Stimulated activated CD4-positive, alpha-beta T cell treated with anti-CD3 and anti-CD28 coated beads, TNF-alpha, amount 100 ng/mL, for 24 hours (primary cell): ENCODE measurements around the gene STN1.

Experiments
- DNase-seq, 3 experiments: peaks; one replicate each; pipeline ENCODE4 v3.0.0-alpha.2; 2020; ENCODE audit warnings: low read depth in 3 of 3

Gene STN1

DNA sequence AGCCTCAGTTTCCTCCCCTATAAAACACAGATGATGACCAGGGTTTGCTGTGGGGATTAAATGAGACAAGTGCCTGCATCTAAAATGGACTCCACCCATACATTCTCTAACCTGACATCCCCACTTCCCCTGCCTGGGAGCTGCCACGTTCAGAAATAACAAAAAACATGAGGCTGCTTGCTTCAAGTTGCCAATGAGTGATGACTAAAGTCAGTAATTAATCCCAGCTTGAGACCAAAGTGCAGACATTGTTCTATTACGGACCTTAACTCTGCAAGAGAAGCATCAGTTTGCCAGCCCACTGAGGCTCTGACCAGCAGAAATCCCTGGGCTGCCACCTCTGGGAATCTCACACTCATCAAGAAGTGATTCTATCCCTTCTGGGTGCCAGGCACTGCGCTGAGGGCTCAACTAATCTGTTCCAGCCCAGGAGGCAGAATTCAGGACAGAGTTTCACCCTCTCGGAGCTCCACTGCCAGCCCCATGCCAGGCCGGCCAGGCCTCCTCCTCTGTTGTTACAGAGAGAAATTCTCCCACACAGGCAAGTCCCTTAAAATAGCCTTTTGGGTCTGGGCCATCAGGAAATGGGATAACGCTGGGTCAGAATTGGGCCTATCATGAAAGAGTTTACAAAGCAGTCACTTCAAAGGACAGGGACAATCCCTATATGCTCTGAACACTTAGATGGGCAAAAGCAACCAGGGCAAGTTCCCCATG, 74.0 kb downstream of the STN1 start:
- DNase-seq: no peak

DNA sequence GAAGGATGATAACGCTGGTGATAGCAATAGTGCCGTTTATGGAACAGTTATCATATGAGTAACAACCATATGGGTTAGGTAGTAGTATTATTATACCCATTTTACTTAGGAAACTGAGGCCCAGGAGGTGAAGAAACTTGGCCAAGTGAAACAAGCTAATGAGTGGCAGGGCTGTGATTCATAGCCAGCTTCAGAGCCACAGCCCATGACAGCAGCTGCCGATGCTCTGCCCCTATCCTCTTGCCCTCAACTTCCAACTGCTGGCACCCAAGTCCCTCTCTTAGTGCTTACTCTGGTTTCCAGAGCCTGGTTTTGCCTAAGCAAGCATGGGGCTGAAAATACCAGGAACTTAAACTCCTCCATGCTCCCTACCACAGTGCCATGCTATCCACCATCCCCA, 74.9 kb downstream of the STN1 start:
- DNase-seq: no peak

DNA sequence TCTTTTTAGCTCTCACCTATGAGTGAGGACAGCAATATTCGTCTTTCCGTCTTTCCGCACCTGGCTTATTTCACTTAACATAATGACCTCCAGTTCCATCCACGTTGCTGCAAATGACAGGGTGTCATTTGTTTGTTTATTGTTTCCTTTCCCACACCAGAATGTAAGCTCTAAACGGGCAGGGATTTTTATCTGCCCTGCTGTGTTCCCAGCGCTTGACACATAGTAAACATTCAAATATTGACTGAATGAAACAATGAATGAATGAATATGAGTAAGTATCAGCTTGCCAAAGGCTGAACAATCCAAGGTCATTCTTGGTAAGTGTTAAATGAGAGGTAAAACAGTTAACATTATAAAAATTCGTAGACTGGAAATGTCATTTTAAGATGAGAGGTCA, 75.4 kb downstream of the STN1 start:
- no peak for DNase-seq

DNA sequence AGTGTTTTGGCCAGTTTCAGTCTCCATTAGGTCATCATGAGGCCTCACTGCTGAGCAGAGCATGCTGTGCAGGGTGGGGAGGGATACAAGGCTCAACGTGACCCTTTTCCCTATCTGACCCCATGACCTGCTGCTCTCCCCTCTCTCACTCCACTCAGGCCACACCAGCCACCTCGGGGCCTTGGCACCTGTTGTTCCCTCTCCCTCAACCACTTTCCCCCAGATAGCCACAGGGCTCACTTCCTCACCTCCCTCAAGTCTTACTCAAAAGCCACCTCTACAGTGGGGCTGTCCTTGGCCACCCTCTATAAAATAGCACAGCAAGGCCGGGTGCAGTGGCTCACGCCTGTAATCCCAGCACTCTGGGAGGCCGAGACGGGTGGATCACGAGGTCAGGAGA, 76.5 kb downstream of the STN1 start:
- DNase-seq: no peak

DNA sequence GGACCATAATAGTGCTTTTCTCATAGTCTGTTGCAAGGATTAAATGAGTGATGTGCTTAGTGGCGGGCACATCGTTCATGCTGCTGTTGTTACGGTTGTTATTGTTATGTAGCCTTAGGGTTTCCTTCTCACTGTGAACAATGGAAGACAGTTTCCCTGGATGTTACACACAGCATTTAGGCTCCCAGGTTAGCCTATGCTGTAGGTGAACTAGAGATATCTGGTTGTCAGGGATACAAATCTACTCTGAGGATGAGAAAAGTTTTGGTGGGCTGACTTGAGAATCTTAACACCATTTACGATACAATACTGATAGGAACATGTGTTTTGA, 77.3 kb downstream of the STN1 start:
- no peak for DNase-seq

DNA sequence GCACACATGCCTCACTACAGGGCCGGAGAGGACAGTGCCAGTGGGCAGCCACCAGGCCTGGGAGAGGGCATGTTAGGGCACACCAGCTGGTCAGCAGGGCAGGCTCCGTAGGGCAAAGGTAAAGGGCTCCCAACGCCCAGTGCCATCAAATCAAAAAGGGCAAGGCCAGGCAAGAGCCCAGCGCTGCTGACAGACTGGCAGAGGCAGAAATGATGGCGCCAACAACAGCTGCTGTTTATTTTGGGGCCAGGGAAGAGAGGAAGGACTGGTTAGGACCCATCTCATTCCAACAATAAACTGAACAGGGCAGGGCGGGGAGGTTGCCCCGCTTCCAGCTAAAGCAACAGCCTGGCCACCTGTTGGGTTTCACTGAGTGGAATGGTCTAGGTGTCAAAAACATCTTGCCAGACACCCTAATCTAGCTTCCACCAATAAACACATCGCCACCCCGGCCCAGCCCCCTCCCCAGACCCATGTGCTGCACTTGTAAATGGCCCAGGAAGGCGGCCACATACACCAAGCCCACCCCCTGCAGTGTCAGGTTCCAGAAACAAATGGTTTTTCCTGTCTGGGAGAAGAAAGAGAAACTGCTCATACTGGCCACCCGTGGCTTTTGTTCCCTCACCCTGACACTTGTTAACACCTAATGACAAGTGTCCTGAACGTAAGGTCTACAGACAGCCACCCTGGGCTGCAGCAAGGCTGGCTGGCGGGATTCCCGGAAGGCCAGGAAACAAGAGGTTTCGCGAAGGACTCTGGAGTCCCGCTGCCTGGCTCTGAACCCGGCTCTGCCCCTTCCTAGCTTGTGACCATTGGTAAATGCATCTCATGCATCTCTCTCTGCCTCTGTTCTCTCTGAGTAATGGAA, 77.9 kb downstream of the STN1 start:
- DNase-seq: no peak

DNA sequence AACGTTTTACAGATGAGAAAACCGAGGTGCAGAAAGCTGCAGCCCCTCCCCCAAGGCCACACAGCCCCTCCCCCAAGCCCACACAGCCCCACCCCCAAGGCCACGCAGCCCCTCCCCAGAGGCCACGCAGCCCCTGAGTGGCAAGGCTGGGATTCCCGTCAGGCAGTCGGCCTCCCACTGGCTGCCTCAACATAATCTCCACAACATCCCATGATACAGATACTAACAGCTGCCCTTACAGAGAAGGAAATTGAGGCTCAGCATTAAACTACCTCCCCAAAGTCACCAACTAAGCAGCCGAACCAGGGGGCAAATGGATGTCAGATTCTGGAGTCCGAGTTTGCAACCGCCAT, 78.5 kb downstream of the STN1 start:
- no peak for DNase-seq

DNA sequence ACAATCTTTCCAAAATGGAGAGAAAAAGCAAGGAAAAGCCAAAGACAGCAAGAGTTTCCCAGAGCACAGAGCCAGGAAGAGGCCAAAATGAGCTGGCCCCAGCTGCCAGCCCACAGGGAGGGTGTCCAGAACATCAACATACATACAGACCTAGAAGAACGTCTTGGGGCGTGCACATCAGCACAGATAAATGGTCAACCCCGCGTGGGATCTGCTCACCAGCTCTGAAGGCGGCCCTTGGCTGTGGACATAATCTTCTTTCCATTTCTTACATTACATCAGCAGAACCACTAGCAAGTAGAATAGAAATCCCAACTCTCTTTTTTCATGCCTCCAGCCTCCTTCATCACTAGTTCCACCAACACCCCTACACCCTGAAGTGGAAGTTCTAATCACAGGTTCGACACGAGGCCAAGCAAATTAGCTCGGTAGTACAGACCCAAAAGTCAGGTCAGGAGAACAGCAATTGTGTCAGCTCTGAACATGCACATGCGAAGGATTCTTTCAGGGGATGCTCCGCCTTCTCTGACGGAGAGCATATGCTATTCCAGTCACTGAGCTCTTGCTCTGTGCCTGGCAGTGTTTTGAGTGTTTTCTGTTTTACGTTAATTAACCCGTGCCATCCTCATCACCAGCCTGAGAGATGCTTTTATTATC, 79.0 kb downstream of the STN1 start:
- no peak for DNase-seq

DNA sequence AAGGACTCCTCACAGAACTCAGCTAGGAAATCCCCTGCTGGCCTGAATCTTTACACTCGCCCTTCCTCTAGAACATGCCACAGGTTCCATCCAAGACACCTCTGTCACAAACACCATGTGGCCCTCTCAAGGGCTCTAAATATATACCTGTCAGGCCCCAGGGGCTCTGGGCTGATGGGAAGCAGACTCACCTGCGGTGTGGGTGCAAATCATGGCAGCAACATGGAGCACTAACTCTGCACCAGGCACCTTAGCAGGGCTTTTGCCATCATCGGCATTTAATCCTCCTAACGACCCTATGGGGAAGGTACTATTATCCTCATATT, 80.0 kb downstream of the STN1 start:
- DNase-seq: no peak

DNA sequence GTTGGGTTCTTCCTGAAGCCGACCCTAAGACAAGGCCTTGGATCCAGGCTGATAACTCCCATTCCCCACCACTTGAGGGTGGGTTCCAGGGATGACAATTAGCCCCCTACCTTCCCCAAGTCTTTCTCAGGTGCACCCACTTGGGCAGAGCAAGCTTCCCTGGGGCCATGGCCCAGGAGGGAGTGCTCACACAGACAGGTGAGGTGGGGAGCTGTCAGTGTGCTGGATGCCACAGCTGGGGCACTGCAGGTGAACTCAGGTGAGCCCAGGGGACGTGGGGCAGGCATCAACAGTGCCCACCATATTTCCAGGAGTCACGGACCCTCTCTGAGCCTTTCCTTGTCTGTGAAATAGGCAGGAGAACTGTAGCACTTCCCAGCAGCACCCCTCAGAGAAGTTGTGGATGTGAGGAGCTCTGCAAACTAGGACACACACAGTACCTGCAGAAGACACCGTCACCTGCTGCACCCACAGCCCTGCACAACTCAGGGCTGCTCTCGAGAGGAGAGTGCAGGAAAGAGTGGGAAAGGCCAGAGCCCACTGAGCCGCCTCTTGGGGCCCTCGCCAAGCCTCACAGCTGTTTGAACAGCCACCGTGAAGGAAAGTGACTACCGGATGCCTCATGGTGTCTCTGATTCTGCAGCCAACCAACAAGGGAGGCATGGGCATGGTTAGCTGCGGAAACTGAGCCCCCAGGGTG, 80.5 kb downstream of the STN1 start:
- DNase-seq: no peak

DNA sequence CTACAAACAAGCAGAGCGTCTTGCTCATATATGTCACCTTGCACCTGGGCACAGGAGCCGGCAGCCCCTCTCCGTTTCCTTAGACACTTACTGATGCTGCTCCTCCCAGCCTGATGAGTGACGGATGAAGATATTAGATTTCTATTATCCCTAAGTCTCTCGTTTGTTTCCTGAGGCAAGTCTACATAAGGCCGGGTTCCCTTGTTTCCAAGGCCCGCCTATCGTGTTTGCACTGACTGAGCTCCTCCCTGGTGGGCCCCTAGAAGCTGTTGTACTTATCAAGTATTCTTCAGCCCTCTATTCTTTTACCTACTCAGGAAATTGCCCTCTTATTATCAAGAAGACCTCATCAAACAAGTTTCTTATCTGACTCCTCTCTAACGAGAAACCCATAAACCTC, 81.1 kb downstream of the STN1 start:
- no peak for DNase-seq

DNA sequence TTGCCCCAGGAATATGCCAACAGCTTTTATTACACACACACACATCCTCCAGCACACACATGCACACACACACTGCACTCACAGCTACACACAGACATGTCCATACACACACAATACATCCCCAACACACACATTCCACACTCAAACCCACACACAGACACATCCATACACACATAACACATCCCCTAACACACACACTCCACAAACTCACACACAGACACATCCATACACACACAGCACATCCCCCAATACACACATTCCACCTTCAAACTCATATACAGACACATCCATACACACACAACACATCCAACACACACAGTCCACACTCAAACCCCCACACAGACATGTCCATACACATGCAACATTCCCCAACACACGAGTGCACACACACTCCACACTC, 81.7 kb downstream of the STN1 start:
- DNase-seq: no peak

DNA sequence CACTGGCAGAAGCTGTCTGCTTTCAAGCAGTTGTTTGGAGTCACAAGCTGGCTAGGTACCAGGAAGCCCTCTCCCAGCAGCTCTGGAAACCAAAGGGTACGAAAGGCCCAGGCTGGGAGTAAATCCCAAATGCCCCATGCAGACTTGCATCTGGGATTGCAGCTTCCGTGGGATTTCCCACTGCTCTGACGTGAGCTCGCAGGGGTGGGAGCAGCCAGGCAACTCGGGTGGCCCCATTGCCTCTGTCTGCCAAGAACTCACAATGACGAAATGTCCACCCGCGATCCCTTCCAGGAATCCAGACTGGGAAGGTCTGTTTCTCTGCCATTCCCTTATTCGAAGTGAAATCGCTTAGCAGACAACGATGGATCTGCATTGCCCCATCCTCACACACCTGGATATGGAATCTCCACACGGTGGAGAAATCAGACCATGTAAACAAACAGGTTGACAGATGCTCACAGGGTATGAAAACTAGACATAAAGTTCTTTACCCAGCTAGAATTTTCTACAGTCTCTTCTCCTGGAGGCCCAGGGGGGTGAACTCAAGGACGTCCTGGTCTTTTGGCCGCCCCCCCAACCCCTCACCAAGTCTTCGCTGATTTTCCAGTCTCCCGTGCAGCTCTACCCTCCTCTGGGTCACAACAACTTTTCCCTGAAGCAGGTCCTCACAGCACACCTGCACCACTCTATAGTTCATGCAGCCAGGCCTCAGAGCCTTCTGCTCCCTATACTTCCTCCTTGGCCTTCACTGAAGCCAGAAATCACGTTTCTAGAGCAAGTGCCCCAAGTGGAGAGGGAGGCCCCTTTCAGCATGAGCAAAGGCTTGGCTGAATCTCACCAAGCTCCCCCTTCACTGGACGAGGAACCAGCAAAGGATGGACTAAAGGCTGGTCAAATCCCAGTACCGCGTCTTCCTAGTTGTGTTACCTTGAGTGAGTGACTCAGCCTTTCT, 82.6 kb downstream of the STN1 start:
- DNase-seq: no peak

DNA sequence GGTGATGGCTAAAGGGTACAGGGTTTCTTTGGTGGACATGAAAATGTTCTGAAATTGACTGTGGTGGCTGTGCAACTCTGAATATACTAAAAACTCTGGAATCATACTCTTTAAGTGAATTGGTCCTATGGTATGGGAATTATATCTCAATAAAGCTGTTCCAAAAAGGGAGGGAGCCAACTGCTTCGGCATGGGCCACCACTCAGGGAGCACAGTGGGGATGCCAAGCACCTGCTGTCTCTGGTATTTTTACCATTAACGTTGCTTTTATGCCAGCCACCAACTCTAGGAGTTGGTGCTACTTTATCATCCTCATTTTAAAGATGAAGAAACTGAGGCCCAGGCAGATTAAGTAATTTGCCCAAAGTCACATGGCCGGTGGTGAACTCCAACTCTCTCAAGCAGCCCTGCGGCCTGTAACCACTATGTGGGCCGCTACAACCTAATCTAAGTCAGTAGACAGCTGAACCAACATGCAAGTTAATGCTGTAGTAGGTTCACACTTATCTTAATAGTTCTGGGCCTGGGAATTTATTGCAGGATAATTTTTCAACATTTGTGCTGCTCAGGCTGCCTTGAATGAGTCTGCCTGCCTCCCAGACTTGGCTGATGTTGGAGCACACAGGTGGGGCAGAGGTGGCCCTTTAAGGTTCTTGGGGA, 83.4 kb downstream of the STN1 start:
- no peak for DNase-seq

DNA sequence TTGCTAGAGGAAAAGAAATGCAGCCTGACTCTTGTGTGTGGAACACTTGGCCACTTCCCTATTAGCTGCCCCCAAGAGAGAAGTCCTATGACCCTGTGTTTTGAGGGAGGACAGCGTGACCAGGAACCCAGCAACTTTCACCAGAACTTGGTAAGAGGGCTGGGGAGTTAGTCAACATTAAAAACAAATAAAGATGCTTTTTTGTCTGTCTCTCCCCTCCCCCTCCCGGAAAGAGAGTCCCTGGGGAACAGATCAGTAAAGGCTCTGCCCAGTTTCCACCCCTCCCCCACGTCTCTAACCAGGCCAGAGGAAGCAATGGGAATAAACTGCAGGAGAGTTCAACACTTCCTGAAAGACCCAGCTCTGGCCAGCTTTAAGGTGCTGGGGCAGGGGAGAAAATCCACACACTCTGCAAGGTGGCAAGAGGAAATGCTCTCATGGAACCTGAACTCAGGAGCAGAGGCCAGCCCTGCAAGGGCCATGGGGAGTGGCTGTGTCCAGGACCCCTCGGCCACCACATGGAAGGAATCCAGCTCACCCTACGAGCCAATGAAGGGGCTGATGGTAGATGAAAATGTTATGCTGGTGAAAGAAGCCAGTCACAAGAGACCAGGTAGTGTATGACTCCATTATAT, 84.1 kb downstream of the STN1 start:
- DNase-seq: no peak

DNA sequence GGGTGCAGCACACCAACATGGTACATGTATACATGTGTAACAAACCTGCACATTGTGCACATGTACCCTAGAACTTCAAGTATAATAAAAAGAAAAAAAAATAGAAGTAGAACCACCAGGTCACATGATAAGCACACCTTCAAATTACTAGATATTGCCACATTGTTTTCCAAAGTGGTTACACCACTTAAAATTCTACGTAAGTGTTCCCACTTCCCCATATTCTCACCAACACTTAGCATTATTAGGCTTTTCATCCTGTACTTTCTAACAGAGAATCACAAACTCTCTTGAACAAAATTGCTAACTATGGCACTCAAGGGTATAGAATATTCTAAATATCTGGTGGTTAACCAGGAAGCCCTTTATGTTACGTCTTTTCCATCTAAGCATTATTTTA, 85.2 kb downstream of the STN1 start:
- DNase-seq: no peak
